ENCODE measurements around the gene CUL3.
"Not testable (repeated sequence)": the region's sequence is repeated elsewhere in the genome, so short reads cannot be mapped to it uniquely, and the experiment has no call there.

CUL3 gene

DNA sequence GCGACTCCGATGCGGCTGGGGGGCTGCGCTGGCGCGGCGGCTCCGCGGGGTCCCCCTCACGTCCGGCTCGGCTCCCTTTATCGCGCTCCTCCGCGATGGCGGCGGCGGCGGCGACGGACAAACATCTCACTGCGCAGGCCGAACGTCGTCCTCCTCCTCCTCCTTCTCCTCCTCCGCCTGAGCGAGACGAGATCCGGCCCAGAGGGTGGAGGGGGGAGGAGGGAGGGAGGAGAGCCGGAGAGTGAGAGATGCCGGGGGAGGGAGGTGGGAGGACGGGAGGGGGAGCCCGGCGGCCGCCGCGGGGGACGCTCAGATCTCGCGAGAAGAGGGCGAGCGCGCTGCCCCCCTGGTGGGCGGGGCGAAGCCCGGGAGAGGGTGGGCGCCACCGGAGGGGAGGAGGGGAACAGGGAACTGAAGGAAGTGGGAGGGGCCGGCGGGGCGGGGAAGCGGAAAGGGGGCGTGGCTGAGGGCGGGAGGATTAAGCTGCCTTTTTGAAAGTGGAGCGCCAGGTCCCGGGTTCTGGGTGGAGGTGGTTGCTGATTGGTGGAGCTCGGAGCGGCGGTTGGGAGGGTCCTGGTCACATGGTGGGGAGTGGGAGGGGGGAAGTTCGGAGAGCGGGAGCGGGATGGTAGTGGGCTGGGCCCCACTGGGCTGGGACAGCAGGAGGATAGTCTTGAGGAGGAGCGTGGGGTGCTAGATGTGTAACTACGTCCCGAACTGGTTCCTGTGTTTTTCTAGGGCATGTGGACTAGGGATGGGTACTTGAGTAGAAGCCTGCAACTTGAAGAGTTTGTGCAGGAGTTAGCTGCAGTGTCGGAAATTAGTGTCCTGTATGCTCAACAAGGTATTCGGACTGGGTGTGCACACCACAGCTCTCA is at the start of gene CUL3:
Gene CUL3 (minus strand): TSS at position 153 of the 878 bp plus-strand sequence. CDS start 354 bp downstream, outside the sequence.
- peak; percentile 83 for DNase-seq (ENCODE audit: low read depth)

DNA sequence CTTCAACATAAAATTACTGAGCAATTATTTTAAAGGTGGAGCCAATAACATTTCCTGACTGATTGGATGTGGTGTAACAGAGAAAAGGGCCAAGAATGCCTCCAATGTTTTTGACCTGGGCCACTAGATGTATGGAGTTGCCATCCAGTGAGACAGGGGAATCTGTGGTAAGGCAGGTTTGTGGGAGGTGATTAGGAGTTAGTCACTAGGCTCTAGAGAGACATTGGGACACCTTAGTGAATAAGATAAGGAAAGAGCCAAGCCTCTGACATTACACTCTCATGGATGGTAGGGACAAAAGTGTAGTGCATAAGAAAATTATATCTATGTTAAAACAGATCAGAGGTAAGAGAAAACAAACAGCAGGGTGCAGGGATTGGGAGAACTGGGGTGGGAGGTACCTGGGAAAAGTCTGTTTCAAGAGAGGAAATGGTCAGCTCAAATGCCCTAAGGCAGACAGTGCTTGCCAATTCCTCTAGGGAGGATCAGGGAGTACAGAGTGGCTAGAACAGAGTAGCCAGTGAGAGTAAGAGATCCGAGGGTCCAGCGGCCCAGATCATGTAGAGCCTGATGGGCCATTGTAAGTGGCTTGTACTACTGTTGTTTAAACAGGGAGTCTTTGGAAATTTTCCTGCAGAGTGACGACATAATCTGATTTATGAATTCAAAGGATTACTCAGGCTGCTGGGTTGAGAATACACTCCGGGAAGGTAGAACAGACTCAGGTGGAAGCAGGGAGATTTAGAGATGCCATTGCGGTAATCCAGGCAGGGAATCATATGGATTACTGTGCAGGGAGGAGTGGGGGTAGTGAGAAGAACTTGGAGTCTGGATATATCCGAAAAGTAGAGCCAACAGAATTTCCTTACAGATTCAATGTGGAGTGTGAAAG is 45.7 kb upstream of the CUL3 start:
- DNase-seq (ENCODE audit: low read depth): no peak

- DNase-seq (ENCODE audit: low read depth): no peak
Observed at GRCh38 chr2:224628416-224628815, 43.3 kb upstream of the CUL3 start.

GRCh38 chr2:224626735-224627134 is 41.6 kb upstream of the CUL3 start:
- DNase-seq (ENCODE audit: low read depth): no peak

- DNase-seq (ENCODE audit: low read depth): no peak
Observed at GRCh38 chr2:224613543-224614286, 28.6 kb upstream of the CUL3 start.

DNA sequence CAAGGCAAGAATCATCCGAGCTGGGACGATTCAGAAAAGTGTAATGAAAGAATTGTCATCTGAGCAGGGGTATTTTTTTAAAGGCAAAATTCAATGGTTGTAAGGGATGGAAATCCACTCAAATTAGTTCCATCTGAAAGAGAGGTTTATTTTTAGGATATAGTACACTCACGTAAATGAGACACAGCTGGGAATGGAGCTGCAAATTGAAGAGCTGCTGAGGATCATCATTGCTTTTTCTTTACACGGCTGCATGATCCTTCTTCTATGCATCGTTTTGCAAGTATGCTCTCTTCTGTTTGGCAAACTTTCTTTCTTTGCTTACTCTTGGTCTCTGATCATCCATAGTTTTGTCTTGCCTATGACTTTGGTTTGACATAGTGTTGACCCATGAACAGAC is 27.4 kb upstream of the CUL3 start:
- DNase-seq (ENCODE audit: low read depth): no peak

DNA sequence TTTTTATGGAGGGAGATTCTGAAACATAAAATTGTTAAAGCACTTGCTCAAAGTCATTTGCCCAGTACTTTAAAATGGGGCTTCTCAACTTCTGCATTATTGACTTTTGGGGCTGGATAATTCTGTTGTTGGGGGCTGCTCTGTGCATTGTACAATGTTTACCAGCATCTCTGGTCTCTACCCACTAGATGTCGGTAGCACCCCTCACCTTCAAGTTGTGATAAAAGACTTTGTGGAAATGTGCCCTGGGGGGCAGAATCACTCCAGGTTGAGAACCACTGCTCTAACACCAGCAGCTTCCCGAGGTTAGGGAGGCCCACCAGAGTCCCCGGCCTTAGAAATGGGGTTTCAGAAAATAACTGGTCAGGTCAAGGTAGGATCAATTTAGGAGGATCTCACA is 26.8 kb upstream of the CUL3 start:
- DNase-seq (ENCODE audit: low read depth): no peak

DNA sequence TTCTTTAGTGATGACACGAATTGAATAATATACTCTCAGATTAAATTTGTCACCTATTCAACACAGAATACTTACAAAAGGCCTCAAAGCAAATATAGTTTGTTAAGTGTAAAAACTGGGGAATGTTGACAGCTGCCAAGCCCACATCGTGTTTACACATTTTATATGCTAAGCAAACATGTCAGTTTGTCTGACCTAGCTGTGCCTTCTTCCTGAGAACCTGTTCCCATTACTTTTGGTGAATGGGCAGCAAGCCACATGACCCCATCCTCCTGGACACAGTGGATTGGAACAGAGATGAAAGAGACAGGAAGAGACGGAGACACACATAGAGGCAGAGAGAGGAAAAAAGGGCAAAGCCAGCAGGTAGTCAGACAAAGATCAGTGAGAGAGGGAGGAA is 22.9 kb upstream of the CUL3 start:
- no peak for DNase-seq (ENCODE audit: low read depth)

DNA sequence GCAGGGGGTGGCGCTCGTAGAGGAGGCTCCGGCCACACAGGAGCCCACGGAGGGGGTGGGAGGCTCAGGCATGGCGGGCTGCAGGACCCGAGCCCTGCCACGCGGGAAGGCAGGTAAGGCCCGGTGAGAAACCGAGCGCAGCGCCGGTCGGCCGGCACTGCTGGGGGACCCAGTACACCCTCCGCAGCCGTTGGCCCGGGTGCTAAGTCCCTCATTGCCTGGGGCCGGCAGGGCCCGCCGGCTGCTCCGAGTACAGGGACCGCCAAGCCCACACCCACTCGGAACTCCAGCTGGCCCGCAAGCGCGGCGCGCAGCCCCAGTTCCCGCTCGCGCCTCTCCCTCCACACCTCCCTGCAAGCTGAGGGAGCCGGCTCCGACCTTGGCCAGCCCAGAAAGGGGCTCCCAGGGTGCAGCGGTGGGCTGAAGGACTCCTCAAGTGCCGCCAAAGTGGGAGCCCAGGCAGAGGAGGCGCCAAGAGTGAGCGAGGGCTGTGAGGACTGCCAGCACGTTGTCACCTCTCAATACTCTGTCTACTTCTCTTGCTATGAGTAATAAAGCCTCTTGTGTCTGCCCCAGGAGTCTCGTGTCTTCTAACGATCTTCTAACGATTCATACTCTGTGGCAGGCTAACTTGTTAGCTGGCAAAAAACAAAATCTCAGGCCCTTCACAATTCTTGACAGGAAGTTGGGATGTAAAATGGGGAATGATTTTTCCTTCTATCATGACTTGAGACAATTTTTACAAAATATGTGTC is 18.8 kb upstream of the CUL3 start:
- DNase-seq (ENCODE audit: low read depth): not testable (repeated sequence)

GRCh38 chr2:224602778-224603375 is 17.7 kb upstream of the CUL3 start:
- DNase-seq (ENCODE audit: low read depth): not testable (repeated sequence)

DNA sequence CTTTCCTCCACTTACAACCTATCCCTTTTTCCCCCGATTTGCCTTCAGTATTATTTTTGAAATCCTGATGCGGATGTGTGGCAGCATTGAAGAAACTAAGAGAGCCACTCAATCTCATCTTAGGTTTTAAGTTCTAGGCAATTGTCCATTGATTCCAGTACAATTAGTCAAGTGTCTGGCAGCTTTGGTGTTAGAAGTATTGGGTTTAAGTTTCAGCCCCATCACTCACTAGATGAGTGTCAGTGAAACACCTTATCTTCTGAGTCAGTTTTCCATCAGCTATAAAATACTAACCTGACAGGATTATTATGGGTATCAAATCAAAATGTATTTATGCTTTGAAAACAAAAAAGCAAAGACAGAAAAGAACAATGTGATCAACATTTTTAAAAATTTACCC is 16.8 kb upstream of the CUL3 start:
- no peak for DNase-seq (ENCODE audit: low read depth)

GRCh38 chr2:224598678-224599077 is 13.5 kb upstream of the CUL3 start:
- DNase-seq (ENCODE audit: low read depth): no peak

GRCh38 chr2:224596289-224596688 is 11.1 kb upstream of the CUL3 start:
- DNase-seq (ENCODE audit: low read depth): no peak

DNA sequence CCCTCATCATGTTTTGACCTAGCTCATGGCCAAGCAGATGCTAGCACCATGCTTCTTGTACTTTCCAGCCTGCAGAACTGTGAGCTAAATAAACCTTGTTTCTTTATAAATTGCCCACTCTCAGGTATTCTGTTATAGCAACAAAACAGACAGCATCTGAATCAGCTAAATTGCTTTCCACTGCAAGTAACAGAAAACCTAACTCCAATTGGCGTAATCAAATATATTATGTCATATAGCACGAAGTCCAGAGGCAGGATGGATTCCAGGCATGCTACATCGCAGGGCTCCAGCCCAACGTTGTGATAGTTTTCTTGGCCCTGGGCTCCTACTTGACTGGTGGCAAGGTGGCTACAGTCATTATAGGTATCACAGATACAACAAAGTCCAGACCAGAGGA is 10.4 kb upstream of the CUL3 start:
- no peak for DNase-seq (ENCODE audit: low read depth)

GRCh38 chr2:224594840-224595239 is 9.7 kb upstream of the CUL3 start:
- no peak for DNase-seq (ENCODE audit: low read depth)

DNA sequence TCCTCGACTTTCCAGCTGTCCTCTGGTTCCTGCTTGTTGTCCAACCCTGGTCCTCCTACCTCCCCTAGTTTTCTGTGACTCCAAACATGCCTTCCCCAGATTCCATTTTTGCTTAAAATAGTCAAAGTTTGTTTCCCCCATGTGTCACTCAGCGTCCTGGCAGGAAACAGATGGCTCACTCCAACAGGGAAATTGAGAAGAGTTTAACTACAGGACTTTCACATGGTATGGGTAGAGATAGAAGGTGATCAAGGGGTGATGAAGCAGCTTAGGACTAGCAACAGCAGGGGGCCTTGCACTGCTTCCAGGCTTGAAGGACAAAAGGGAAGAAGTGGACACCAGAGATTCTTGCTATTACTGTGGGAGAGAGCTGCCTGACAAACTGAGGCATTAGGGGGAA is 6.1 kb upstream of the CUL3 start:
- no peak for DNase-seq (ENCODE audit: low read depth)

- no peak for DNase-seq (ENCODE audit: low read depth)
Observed at GRCh38 chr2:224586127-224586695, 1.0 kb upstream of the CUL3 start.

DNA sequence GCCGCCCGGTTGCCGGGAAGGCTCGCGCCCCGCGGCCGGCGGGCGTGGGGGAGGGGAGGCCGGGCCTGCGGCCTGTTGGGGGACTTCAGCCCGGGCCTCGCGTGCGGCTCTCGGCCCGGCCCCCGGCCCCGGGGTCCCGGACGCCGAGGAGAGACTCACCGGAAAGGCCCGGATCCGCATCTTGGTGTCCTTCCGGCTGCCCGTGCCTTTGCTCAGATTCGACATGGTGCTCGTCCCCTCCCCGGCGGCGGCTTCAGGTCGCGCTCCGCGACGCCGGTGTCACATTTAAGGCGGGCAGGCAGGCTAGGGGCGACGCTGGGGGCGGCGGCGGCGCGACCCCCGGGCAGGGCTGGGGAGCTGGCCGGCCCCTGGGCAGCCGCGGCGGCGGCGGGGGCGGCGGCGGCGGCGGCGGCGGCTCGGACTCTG is 365 bp downstream of the CUL3 start:
- no peak for DNase-seq (ENCODE audit: low read depth)

DNA sequence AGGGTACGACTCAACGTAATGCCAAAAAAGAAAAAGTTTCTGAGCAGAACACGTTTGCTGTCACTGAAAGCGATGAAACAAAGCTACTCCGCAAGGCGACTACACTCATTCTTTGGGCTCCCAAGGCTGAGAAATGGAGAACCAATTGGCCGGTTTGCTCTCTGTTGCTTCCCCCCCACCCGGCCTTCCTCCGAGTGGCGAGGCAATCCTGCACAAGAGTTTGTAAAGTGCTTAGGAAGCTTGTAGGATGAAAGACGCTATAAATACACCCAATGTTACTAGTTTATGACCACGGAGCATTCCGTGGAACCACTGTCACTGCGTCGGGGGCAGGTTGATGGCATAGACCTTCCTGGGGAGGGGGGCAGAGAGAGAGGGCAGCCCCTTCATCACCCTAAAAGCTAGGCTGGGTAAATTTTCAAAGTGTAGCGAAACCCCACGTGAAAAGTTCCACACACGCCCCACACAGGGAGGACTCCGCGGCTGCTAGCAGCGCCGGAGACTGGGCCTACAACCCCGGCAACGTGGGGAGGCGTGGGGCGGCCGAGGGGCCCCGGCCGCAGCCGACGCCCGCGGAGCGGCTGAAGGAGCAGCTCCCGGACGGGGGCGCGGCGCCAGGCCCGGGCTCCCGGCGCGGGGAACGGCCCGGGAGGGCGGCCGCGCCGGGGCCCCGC is 915 bp downstream of the CUL3 start:
- DNase-seq (ENCODE audit: low read depth): no peak

DNA sequence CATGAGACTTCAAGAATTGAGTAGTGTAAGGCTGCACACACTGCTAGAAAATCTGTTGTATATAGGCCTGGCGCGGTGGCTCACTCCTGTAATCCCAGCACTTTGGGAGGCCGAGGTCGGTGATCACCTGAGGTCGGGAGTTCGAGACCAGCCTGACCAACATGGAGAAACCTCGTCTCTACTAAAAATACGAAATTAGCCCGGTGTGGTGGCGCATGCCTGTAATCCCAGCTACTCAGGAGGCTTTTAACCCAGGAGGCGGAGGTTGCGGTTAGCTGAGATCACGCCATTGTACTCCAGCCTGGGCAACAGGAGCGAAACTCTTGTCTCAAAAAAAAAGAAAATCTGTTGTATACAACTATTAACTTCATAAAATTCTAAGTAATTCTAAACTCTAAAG is 2.1 kb downstream of the CUL3 start:
- not testable (repeated sequence) for DNase-seq (ENCODE audit: low read depth)

Data from non-pigmented ciliary epithelial cell (primary cell).